Astrocyte of the cerebellum (primary cell): ENCODE data around the gene CD6.

Source experiments
- DNase-seq: peaks from one replicate; pipeline ENCODE4 v3.0.0-alpha.2; 2011; ENCODE audit warnings: low read depth
- H3K4me3 ChIP-seq: 2 replicates; pipeline ENCODE4 v1.5.1; 2011; ENCODE audit warnings: mild to moderate bottlenecking, low read depth, low read length, moderate library complexity
- CTCF ChIP-seq: IDR thresholded peaks from 2 replicates; pipeline ENCODE4 v1.5.1; 2012; ENCODE audit warnings: low read length, low read depth, moderate library complexity, mild to moderate bottlenecking; ENCODE audit errors: missing control alignments
- in situ Hi-C: cut with HindIII; loops from 2 replicates; pipeline ENCODE4 v1.10.0; 2017; ENCODE audit warnings: low sequenced_read_pairs

The CD6 gene

GRCh38 chr11:61019832-61020405 is 48.4 kb downstream of the CD6 start:
- TF ChIP-seq CTCF, result no peak
- DNase-seq, result no peak
- in situ Hi-C loops, result no loop called here
- H3K4me3 ChIP-seq, result no peak overlapping the region

- no peak for TF ChIP-seq CTCF
- in situ Hi-C loops, result no loop called here
- H3K4me3 ChIP-seq, result no peak overlapping the region
- no peak for DNase-seq
Observed at GRCh38 chr11:61020551-61021235, 49.2 kb downstream of the CD6 start.

- in situ Hi-C loops, result no loop called here
- H3K4me3 ChIP-seq, result no peak overlapping the region
- no peak for DNase-seq
- no peak for TF ChIP-seq CTCF
Observed at GRCh38 chr11:61021661-61022212, 50.3 kb downstream of the CD6 start.

- DNase-seq, result no peak
- H3K4me3 ChIP-seq, result no peak overlapping the region
- TF ChIP-seq CTCF, result no peak
- in situ Hi-C loops, result no loop called here
Observed at GRCh38 chr11:61022311-61023085, 51.0 kb downstream of the CD6 start.

- in situ Hi-C loops, result no loop called here
- no peak for DNase-seq
- H3K4me3 ChIP-seq, result no peak overlapping the region
- no peak for TF ChIP-seq CTCF
Observed at GRCh38 chr11:61023086-61023965, 51.8 kb downstream of the CD6 start.

- TF ChIP-seq CTCF, result no peak
- H3K4me3 ChIP-seq, result no peak overlapping the region
- in situ Hi-C loops, result no loop called here
- DNase-seq, result no peak
Observed at GRCh38 chr11:61023966-61024295, 52.5 kb downstream of the CD6 start.
